AG09309 (cell line): Measurements from ENCODE around the gene IQCM.

Experiments
- DNase-seq: peaks from one replicate; pipeline ENCODE4 v3.0.0-alpha.2; 2010; ENCODE audit warnings: low read depth
- H3K4me3 ChIP-seq: 2 replicates; pipeline ENCODE4 v1.5.1; 2011; ENCODE audit warnings: mild to moderate bottlenecking, low read depth, low read length, moderate library complexity; ENCODE audit not compliant: control insufficient read depth
- CTCF ChIP-seq: IDR thresholded peaks from 2 replicates; pipeline ENCODE4 v1.5.1; 2011; ENCODE audit warnings: mild to moderate bottlenecking, low read depth, low read length, inconsistent platforms; ENCODE audit not compliant: insufficient read depth, control insufficient read depth; ENCODE audit errors: missing control alignments

Gene IQCM

GRCh38 chr4:149831656-149832208, 16.1 kb upstream of the IQCM start:
- DNase-seq, result no peak
- TF ChIP-seq CTCF, result no peak
- H3K4me3 ChIP-seq, result no peak overlapping the region

- no peak overlapping the region for H3K4me3 ChIP-seq
- TF ChIP-seq CTCF, result no peak
- no peak for DNase-seq
These were observed 15.2 kb upstream of the IQCM start for GRCh38 chr4:149830823-149831222.

GRCh38 chr4:149825336-149825735, 9.7 kb upstream of the IQCM start:
- no peak for TF ChIP-seq CTCF
- no peak for DNase-seq
- H3K4me3 ChIP-seq, result no peak overlapping the region

- no peak overlapping the region for H3K4me3 ChIP-seq
- DNase-seq, result peak; percentile 71
- no peak for TF ChIP-seq CTCF
These were observed 8.2 kb upstream of the IQCM start for GRCh38 chr4:149823769-149824221.

GRCh38 chr4:149801416-149801815, 14.2 kb downstream of the IQCM start:
- no peak for DNase-seq
- H3K4me3 ChIP-seq, result no peak overlapping the region
- TF ChIP-seq CTCF, result no peak

GRCh38 chr4:149799546-149799945, 16.1 kb downstream of the IQCM start:
- DNase-seq, result no peak
- TF ChIP-seq CTCF, result no peak
- H3K4me3 ChIP-seq, result no peak overlapping the region

GRCh38 chr4:149796381-149796780, 19.3 kb downstream of the IQCM start:
- no peak overlapping the region for H3K4me3 ChIP-seq
- TF ChIP-seq CTCF, result no peak
- DNase-seq, result no peak
